Heart left ventricle (tissue), 13 donors: Measurements from ENCODE around the gene MDK.

Experiments
- CTCF ChIP-seq, 12 donors: fragments of 200-600 bp; sonication (generic) in 4 of 12; IDR thresholded peaks; one replicate each; pipeline versions ENCODE4 v1.5.0 to v1.8.0; 2018 to 2022; ENCODE audit warnings: antibody characterized with exemption in 12 of 12, mild to moderate bottlenecking in 5 of 12
- POLR2A ChIP-seq, 2 donors: fragments of 450-650 bp; IDR thresholded peaks; one replicate each; pipeline ENCODE4 v1.6.1; 2017; ENCODE audit warnings: antibody characterized with exemption in 2 of 2, mild to moderate bottlenecking in 2 of 2, moderate library complexity in 2 of 2
- donor health status: ischemic (EF 13 %, LVEDD 7.1; RV severe dilation, severe dysfunction).
- donor health status: DM: no; HTN: yes; CAD: no.
- donor health status: DM: no; HTN: no; CAD: no.
- donor health status: ischemic (EF 25% LVEDD 6.9; RV normal size, moderate dysfunction).
- donor health status: ischemic (EF 25% LVEDD 5.7; RV mildly dilated, moderate dysfunction).
- donor health status: ischemic (EF 35%, LVEDD 5.7; RV mildly dilated, moderate dysfunction).
- donor health status: nonischemic (EF 11% LVEDD 7.7; RV severe dilation, severe dysfunction).
- donor health status: DM: yes; HTN: yes; CAD: no.
- donor health status: PGD.
- donor health status: ischemic (EF 29% LVEDD 5.4; RV normal size, mild dysfunction).
- donor health status: nonischemic (EF 23%, LVEDD 6.1; RV moderate dilation, normal function).

- no peak for TF ChIP-seq CTCF (IDR thresholded peaks at IDR 0.05)
- no peak for TF ChIP-seq POLR2A (IDR thresholded peaks at IDR 0.05)
Observed at GRCh38 chr11:46402957-46403902, 21.8 kb downstream of the MDK start.
